Loucy (cell line): ENCODE measurements around the gene IGF1R.

Experiments
- H2AFZ ChIP-seq: fragments of 200-600 bp; sonication (generic); 2 replicates; pipeline ENCODE4 v1.6.0; 2016; ENCODE audit warnings: antibody characterized with exemption, mild to moderate bottlenecking, low read length, moderate library complexity
- H3F3A ChIP-seq: fragments of 200-600 bp; 2 replicates; pipeline ENCODE4 v1.6.0; 2016; ENCODE audit warnings: antibody characterized with exemption, low read depth, mild to moderate bottlenecking
- H3K27me3 ChIP-seq: fragments of 200-600 bp; sonication (generic); 2 replicates; pipeline ENCODE4 v1.6.1; 2014; ENCODE audit warnings: low read length, mild to moderate bottlenecking; ENCODE audit not compliant: insufficient read depth, poor library complexity, severe bottlenecking
- H3K36me3 ChIP-seq: fragments of 200-600 bp; sonication (generic); 2 replicates; pipeline ENCODE4 v1.6.1; 2016; ENCODE audit warnings: low read length; ENCODE audit not compliant: insufficient read depth
- H3K4me1 ChIP-seq: fragments of 200-600 bp; sonication (generic); 2 replicates; pipeline ENCODE4 v1.5.1; 2014; ENCODE audit warnings: low read length, mild to moderate bottlenecking; ENCODE audit not compliant: insufficient read depth, poor library complexity, severe bottlenecking
- H3K4me2 ChIP-seq: fragments of 200-600 bp; sonication (generic); 2 replicates; pipeline ENCODE4 v1.6.0; 2014; ENCODE audit warnings: antibody characterized with exemption, low read length, low read depth, mild to moderate bottlenecking; ENCODE audit not compliant: poor library complexity, severe bottlenecking
- H3K4me3 ChIP-seq: fragments of 200-600 bp; sonication (generic); 2 replicates; pipeline ENCODE4 v1.5.1; 2014; ENCODE audit warnings: low read length, mild to moderate bottlenecking, mixed read lengths; ENCODE audit not compliant: poor library complexity, severe bottlenecking
- H3K79me2 ChIP-seq: fragments of 200-600 bp; sonication (generic); 2 replicates; pipeline ENCODE4 v1.6.1; 2014; ENCODE audit warnings: low read length; ENCODE audit not compliant: insufficient read depth
- H3K9ac ChIP-seq: fragments of 200-600 bp; sonication (generic); 2 replicates; pipeline ENCODE4 v1.6.0; 2014; ENCODE audit warnings: mild to moderate bottlenecking, low read depth, low read length, moderate library complexity; ENCODE audit not compliant: poor library complexity, severe bottlenecking
- H3K9me2 ChIP-seq: fragments of 200-600 bp; sonication (generic); replicated peaks from 2 replicates; pipeline ENCODE4 v1.6.1; 2016; ENCODE audit warnings: low read depth, low read length, mixed read lengths
- H3K9me3 ChIP-seq: fragments of 200-600 bp; sonication (generic); 2 replicates; pipeline ENCODE4 v1.6.1; 2014; ENCODE audit warnings: mild to moderate bottlenecking, antibody characterized with exemption, low read length, low read depth; ENCODE audit not compliant: insufficient read depth
- H4K20me1 ChIP-seq: fragments of 200-600 bp; sonication (generic); 2 replicates; pipeline ENCODE4 v1.6.0; 2014; ENCODE audit warnings: antibody characterized with exemption, low read length, mild to moderate bottlenecking; ENCODE audit not compliant: insufficient read depth, poor library complexity, severe bottlenecking
- EZH2phosphoT487 ChIP-seq: fragments of 200-600 bp; IDR thresholded peaks from 2 replicates; pipeline ENCODE4 v1.6.1; 2018; ENCODE audit warnings: antibody characterized with exemption, mild to moderate bottlenecking, moderate library complexity, borderline replicate concordance
- TF ChIP-seq, protein P1 (sequence below): fragments of 200-600 bp; sonication (generic); conservative IDR thresholded peaks from 2 replicates; pipeline ENCODE4 v1.5.1; 2014; ENCODE audit warnings: mild to moderate bottlenecking, antibody characterized with exemption, low read length

Gene IGF1R

GRCh38 chr15:98959640-98960007 lies 311.3 kb downstream of the IGF1R start:
- no peaks in the 10 kb centered on the region for H4K20me1 ChIP-seq
- no peak overlapping the region for H3K4me2 ChIP-seq
- H3K27me3 ChIP-seq: no peaks in the 10 kb centered on the region
- H3K9me2 ChIP-seq: no peaks in the 10 kb centered on the region
- H3K9me3 ChIP-seq: no peaks in the 10 kb centered on the region
- no peaks in the 10 kb centered on the region for H3F3A ChIP-seq
- H3K4me3 ChIP-seq: no peak overlapping the region
- H3K4me1 ChIP-seq: no peaks in the 10 kb centered on the region
- no peak for TF ChIP-seq EZH2phosphoT487
- TF ChIP-seq, protein P1, sequence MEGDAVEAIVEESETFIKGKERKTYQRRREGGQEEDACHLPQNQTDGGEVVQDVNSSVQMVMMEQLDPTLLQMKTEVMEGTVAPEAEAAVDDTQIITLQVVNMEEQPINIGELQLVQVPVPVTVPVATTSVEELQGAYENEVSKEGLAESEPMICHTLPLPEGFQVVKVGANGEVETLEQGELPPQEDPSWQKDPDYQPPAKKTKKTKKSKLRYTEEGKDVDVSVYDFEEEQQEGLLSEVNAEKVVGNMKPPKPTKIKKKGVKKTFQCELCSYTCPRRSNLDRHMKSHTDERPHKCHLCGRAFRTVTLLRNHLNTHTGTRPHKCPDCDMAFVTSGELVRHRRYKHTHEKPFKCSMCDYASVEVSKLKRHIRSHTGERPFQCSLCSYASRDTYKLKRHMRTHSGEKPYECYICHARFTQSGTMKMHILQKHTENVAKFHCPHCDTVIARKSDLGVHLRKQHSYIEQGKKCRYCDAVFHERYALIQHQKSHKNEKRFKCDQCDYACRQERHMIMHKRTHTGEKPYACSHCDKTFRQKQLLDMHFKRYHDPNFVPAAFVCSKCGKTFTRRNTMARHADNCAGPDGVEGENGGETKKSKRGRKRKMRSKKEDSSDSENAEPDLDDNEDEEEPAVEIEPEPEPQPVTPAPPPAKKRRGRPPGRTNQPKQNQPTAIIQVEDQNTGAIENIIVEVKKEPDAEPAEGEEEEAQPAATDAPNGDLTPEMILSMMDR: no peak
- no peaks in the 10 kb centered on the region for H3K79me2 ChIP-seq
- no peak overlapping the region for H2AFZ ChIP-seq
- H3K9ac ChIP-seq: no peak overlapping the region
- H3K36me3 ChIP-seq: peaks cover 38% of the 10 kb centered on the region; the same call in 1 of the 2 replicates

DNA sequence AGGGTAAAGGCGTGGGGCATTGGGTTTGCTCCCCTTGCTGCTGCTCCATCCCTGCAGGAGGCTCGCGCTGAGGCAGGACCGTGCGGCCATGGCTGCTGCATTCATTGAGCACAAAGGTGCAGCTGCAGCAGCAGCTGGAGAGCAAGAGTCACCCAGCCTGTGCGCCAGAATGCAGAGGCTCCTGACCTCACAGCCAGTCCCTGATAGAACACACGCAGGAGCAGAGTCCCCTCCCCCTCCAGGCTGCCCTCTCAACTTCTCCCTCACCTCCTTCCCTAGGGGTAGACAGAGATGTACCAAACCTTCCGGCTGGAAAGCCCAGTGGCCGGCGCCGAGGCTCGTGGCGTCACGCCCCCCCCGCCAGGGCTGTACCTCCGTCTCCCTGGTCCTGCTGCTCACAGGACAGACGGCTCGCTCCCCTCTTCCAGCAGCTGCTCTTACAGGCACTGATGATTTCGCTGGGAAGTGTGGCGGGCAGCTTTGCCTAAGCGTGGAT lies 312.3 kb downstream of the IGF1R start:
- Histone ChIP-seq H2AFZ (no peak overlapping the region), H3K4me1 (no peaks in the 10 kb centered on the region), H3K9me2 (no peaks in the 10 kb centered on the region), H3K9me3 (no peaks in the 10 kb centered on the region), H3K4me3 (no peak overlapping the region), H3K9ac (no peak overlapping the region), H3K4me2 (no peak overlapping the region), H3K36me3 (peaks cover 38% of the 10 kb centered on the region; the same call in 1 of the 2 replicates), H3K27me3 (no peaks in the 10 kb centered on the region), H4K20me1 (no peaks in the 10 kb centered on the region), H3F3A (no peaks in the 10 kb centered on the region), H3K79me2 (no peaks in the 10 kb centered on the region)
- TF ChIP-seq, protein P1: no peak
- TF ChIP-seq EZH2phosphoT487: no peak

- Histone ChIP-seq H3K79me2 (no peaks in the 10 kb centered on the region), H3K36me3 (peaks cover 20% of the 10 kb centered on the region; the same call in 1 of the 2 replicates), H3K27me3 (no peaks in the 10 kb centered on the region), H3K9ac (no peak overlapping the region), H3K4me1 (no peaks in the 10 kb centered on the region), H3K4me3 (no peak overlapping the region), H3K4me2 (no peak overlapping the region), H3K9me2 (no peaks in the 10 kb centered on the region), H4K20me1 (no peaks in the 10 kb centered on the region), H3F3A (no peaks in the 10 kb centered on the region), H3K9me3 (no peaks in the 10 kb centered on the region), H2AFZ (no peak overlapping the region)
- no peak for TF ChIP-seq EZH2phosphoT487
- TF ChIP-seq, protein P1: no peak
Observed at GRCh38 chr15:98963444-98963843, 315.1 kb downstream of the IGF1R start.
